Type B pancreatic cell (in vitro differentiated cells): ENCODE data around the gene WASF3. TPM values are rescaled to one million over a fixed set of nuclear protein-coding genes. Genes with fewer than 3 reads are reported as not detected.
A peak's percentile ranks its signal among the peaks of the same experiment; 100 is the strongest.

Experiments
- DNase-seq: peaks from one replicate; pipeline ENCODE4 v3.0.0; 2021; ENCODE audit warnings: mixed read lengths; ENCODE audit not compliant: unreplicated experiment; ENCODE audit errors: extremely low spot score
- H3K27ac Mint-ChIP-seq: 2 replicates; pipeline ENCODE4 v1.8.0; 2021; ENCODE audit warnings: mild to moderate bottlenecking, mixed read lengths
- H3K27me3 Mint-ChIP-seq: 2 replicates; pipeline ENCODE4 v1.8.0; 2021; ENCODE audit warnings: mixed read lengths
- H3K36me3 Mint-ChIP-seq: 2 replicates; pipeline ENCODE4 v1.8.0; 2021; ENCODE audit warnings: mixed read lengths
- H3K4me1 Mint-ChIP-seq: one replicate; pipeline ENCODE4 v1.8.0; 2021; ENCODE audit warnings: mixed read lengths; ENCODE audit not compliant: unreplicated experiment
- H3K4me3 Mint-ChIP-seq: 2 replicates; pipeline ENCODE4 v1.8.0; 2021; ENCODE audit warnings: mild to moderate bottlenecking, mixed read lengths
- H3K9me3 Mint-ChIP-seq: 2 replicates; pipeline ENCODE4 v1.8.0; 2021; ENCODE audit warnings: mixed read lengths
- total RNA-seq: library from RNA; stranded (reverse); gene quantifications from 2 replicates; pipeline ENCODE4 v1.2.1, GENCODE V29; 2021; ENCODE audit warnings: low replicate concordance
- TF ChIP-seq, protein P1 (sequence below): fragments of 200-600 bp; sonication (generic); conservative IDR thresholded peaks from 2 replicates; pipeline ENCODE4 v1.5.0; 2021; ENCODE audit warnings: antibody characterized with exemption, mild to moderate bottlenecking

The WASF3 gene
- total RNA-seq, 1 donor from 2014 or later, result 40.2 TPM

DNA sequence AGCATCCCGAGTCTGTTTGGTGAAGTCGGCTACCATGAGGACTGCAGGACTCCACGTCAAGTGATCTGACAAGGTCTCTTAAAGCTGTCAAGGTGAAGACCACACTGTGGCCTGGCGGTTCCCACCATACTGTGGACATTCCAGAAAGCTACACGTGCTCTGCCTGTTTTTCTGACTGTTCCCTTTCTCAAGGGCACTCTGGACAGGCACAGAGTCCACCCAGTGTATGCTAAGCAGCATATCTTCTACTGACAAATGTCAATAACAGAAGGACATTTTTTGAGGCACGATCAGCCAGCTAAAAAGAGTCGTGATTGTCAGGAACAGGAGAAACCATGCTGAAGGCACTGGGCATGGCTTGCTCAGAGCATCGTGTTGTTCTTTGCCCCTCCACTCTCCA is 12.8 kb upstream of the WASF3 start:
- TF ChIP-seq, protein P1, sequence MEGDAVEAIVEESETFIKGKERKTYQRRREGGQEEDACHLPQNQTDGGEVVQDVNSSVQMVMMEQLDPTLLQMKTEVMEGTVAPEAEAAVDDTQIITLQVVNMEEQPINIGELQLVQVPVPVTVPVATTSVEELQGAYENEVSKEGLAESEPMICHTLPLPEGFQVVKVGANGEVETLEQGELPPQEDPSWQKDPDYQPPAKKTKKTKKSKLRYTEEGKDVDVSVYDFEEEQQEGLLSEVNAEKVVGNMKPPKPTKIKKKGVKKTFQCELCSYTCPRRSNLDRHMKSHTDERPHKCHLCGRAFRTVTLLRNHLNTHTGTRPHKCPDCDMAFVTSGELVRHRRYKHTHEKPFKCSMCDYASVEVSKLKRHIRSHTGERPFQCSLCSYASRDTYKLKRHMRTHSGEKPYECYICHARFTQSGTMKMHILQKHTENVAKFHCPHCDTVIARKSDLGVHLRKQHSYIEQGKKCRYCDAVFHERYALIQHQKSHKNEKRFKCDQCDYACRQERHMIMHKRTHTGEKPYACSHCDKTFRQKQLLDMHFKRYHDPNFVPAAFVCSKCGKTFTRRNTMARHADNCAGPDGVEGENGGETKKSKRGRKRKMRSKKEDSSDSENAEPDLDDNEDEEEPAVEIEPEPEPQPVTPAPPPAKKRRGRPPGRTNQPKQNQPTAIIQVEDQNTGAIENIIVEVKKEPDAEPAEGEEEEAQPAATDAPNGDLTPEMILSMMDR, result no peak
- H3K27ac Mint-ChIP-seq, result no peak overlapping the region
- no peak for DNase-seq
- H3K36me3 Mint-ChIP-seq, result no peaks in the 10 kb centered on the region
- H3K9me3 Mint-ChIP-seq, result no peaks in the 10 kb centered on the region
- H3K4me1 Mint-ChIP-seq, result no peaks in the 10 kb centered on the region
- H3K4me3 Mint-ChIP-seq, result no peak overlapping the region
- peaks cover 20% of the 10 kb centered on the region for H3K27me3 Mint-ChIP-seq

DNA sequence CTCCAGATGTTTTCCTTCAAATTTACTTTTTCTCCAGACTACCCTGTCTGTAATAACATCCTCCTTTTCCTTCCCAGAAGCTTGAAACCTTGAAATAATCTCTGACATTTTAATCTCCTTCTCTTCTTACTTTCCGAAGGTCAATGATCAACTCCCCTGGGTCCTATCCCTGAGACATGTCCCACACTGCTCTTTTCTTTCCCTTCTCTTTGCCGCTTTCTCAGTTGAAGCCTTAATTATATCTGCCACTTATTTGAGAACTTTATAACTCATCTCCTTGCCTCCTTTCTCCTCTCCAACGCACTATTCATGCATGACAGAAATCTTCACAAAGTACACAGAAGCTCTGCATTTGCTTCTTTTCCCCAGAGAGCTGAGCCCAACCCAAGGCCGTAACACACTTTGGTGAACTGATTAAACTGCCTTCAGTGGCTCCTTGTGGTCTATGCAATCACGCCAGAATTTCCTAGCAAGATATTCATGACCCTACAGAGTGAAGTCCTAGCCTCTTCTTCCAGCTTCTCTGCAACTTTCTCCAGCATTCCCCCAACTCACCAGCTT is 9.2 kb upstream of the WASF3 start:
- H3K4me1 Mint-ChIP-seq, result no peaks in the 10 kb centered on the region
- TF ChIP-seq, protein P1, result no peak
- H3K27me3 Mint-ChIP-seq, result peaks cover 37% of the 10 kb centered on the region
- H3K9me3 Mint-ChIP-seq, result no peaks in the 10 kb centered on the region
- DNase-seq, result no peak
- H3K4me3 Mint-ChIP-seq, result no peak overlapping the region
- H3K27ac Mint-ChIP-seq, result no peak overlapping the region
- H3K36me3 Mint-ChIP-seq, result no peaks in the 10 kb centered on the region

DNA sequence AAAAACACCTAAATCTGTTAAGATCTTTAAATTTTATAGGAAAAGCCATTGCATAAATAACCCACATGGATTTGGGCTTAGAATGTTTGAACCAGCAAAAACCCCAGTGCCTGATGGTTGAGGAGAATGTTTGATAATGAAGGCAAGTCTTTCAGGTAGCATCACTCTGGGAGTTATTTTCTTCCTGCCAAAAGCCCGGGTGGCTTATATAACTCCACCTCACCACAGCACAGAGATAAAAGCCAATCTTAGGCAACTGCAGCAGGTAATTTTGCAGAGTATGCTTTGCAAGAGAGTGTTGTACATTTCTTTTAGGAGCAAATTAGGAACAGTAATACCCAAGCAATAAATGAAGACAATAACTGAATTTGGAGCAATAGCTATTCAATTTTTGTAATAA is 7.8 kb upstream of the WASF3 start:
- Mint-ChIP-seq H3K4me3 (no peak overlapping the region), H3K36me3 (no peaks in the 10 kb centered on the region), H3K4me1 (no peaks in the 10 kb centered on the region), H3K27ac (no peak overlapping the region), H3K27me3 (peaks cover 36% of the 10 kb centered on the region), H3K9me3 (no peaks in the 10 kb centered on the region)
- no peak for DNase-seq
- TF ChIP-seq, protein P1, result no peak

DNA sequence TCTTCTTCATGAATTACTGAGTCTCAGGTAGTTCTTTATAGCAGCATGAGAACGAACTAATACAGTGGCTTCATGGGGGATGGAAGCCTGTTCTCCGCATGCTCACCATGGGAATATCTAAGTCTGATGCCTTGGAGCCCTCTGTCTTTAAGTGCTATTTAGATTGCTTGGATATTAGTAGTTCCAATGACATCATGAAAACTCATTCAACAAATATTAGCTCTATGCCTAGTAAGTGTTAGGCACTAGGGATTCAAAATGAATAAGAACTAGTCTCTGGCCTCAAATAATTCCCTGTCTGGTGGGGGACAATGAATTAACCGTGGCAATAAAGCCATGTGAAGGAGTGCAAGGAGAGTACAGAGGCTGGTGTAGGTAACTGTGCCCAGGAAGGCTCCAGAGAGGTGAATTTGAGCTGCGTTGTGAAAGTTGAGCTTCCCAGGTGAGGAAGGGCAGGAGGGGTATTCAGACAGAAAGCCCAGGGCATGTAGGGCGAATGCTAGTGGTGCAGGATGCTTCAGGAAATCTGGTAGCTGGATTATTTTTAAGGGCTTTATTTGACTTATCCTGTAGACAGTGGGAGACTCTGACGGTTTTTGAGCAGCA is 6.1 kb upstream of the WASF3 start:
- no peaks in the 10 kb centered on the region for H3K9me3 Mint-ChIP-seq
- H3K4me1 Mint-ChIP-seq, result no peaks in the 10 kb centered on the region
- H3K36me3 Mint-ChIP-seq, result no peaks in the 10 kb centered on the region
- H3K4me3 Mint-ChIP-seq, result no peak overlapping the region
- TF ChIP-seq, protein P1, result no peak
- DNase-seq, result no peak
- peaks cover 53% of the 10 kb centered on the region for H3K27me3 Mint-ChIP-seq
- H3K27ac Mint-ChIP-seq, result no peak overlapping the region

DNA sequence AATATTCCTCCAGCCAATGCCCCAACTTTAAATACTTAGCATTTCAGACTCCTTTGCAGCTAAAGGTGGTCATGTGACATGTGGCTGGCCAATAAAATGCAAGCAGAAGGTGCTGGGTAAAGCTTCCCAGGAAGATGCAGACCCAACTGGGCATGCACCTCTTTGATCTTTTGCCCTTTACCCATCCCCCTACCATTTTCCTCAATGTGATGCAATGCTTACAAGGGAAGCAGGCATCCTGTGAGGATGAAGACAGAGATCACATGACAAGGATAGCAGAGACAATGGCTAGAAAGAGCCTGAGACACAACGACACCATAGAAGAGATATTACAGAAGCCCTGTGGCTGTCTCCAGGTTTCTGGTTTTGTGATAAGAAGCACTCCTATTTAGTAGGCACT is 2.1 kb upstream of the WASF3 start:
- Mint-ChIP-seq H3K36me3 (no peaks in the 10 kb centered on the region), H3K27ac (no peak overlapping the region), H3K4me1 (peaks cover 15% of the 10 kb centered on the region), H3K27me3 (peaks cover 57% of the 10 kb centered on the region), H3K4me3 (no peak overlapping the region), H3K9me3 (no peaks in the 10 kb centered on the region)
- DNase-seq, result no peak
- TF ChIP-seq, protein P1, result no peak

DNA sequence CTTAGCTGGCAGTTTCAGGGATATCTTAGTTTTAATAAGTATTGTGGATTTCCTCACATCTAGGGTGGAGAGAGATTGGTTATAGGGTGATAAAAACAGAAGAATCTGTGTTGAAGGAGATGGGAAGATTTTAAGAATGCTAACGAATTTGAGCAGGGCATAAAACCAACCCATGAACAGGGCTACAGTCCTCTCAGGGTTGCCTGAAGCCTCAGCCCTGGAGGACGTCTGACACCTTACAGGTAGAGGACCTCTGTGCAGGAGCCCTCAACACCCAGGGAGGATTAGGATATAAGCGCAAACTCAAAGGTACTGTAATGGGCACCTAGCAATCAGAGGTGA is 461 bp upstream of the WASF3 start:
- H3K9me3 Mint-ChIP-seq, result no peaks in the 10 kb centered on the region
- TF ChIP-seq, protein P1, result peak; percentile 19
- no peak for DNase-seq
- peak overlapping the region; percentile 73 for H3K4me3 Mint-ChIP-seq
- no peaks in the 10 kb centered on the region for H3K36me3 Mint-ChIP-seq
- peaks cover 15% of the 10 kb centered on the region for H3K4me1 Mint-ChIP-seq
- H3K27me3 Mint-ChIP-seq, result peaks cover 44% of the 10 kb centered on the region
- H3K27ac Mint-ChIP-seq, result peak overlapping the region; percentile 6
